HL-60 (cell line): Measurements from ENCODE around the gene CPNE6.

Source experiments
- DNase-seq, 2 experiments: peaks; one replicate each; pipeline ENCODE4 v3.0.0-alpha.2; 2010 to 2020; ENCODE audit warnings: low read depth in 1 of 2, low spot score in 1 of 2
- H3K27ac ChIP-seq: fragments of 250-450 bp; sonication (Bioruptor Pico); replicated peaks from 2 replicates; pipeline ENCODE4 v1.5.1; 2020; ENCODE audit warnings: mild to moderate bottlenecking, moderate library complexity
- H3K27me3 ChIP-seq: fragments of 250-450 bp; sonication (Bioruptor Pico); 2 replicates; pipeline ENCODE4 v1.5.1; 2021; ENCODE audit warnings: mild to moderate bottlenecking, moderate library complexity; ENCODE audit not compliant: insufficient read depth, poor library complexity, severe bottlenecking
- H3K4me3 ChIP-seq: replicated peaks from 2 replicates; pipeline ENCODE4 v1.5.1; 2011; ENCODE audit warnings: mild to moderate bottlenecking, control low read depth, low read length; ENCODE audit not compliant: insufficient read depth
- GABPA ChIP-seq: IDR thresholded peaks from 2 replicates; pipeline ENCODE4 v1.6.1; 2012; ENCODE audit warnings: low read depth
- POLR2AphosphoS5 ChIP-seq: IDR thresholded peaks from 2 replicates; pipeline ENCODE4 v1.6.1; 2012; ENCODE audit warnings: low read depth
- SPI1 ChIP-seq: IDR thresholded peaks from 2 replicates; pipeline ENCODE4 v1.6.1; 2012; ENCODE audit warnings: low read depth, mild to moderate bottlenecking, borderline replicate concordance
- TF ChIP-seq, protein P1 (sequence below): IDR thresholded peaks from one replicate; pipeline ENCODE4 v1.5.1; 2011; ENCODE audit warnings: low read length, control low read depth, inconsistent platforms; ENCODE audit not compliant: insufficient read depth
- TF ChIP-seq, protein P2 (sequence below): IDR thresholded peaks from 2 replicates; pipeline ENCODE4 v1.6.1; 2012; ENCODE audit warnings: low read depth; ENCODE audit not compliant: insufficient replicate concordance

CPNE6 gene

DNA sequence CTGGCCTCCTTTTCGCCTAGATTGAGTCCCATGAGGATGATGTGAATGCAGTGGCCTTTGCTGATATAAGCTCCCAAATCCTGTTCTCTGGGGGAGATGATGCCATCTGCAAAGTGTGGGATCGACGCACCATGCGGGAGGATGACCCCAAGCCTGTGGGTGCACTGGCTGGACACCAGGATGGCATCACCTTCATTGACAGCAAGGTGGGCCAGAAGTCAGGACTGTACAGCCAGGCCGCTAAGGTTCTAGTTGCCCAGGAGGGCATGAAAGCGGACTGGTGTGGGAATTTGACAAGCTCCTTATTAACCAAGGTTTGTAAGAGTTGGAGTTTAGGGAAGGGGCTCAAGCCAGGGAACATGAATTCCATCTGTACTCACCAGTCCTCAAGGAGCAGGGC, 48.3 kb downstream of the CPNE6 start:
- H3K27ac ChIP-seq = no peak overlapping the region
- TF ChIP-seq SPI1 (no peak), POLR2AphosphoS5 (no peak), GABPA (no peak)
- TF ChIP-seq, protein P1, sequence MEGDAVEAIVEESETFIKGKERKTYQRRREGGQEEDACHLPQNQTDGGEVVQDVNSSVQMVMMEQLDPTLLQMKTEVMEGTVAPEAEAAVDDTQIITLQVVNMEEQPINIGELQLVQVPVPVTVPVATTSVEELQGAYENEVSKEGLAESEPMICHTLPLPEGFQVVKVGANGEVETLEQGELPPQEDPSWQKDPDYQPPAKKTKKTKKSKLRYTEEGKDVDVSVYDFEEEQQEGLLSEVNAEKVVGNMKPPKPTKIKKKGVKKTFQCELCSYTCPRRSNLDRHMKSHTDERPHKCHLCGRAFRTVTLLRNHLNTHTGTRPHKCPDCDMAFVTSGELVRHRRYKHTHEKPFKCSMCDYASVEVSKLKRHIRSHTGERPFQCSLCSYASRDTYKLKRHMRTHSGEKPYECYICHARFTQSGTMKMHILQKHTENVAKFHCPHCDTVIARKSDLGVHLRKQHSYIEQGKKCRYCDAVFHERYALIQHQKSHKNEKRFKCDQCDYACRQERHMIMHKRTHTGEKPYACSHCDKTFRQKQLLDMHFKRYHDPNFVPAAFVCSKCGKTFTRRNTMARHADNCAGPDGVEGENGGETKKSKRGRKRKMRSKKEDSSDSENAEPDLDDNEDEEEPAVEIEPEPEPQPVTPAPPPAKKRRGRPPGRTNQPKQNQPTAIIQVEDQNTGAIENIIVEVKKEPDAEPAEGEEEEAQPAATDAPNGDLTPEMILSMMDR = no peak
- TF ChIP-seq, protein P2, sequence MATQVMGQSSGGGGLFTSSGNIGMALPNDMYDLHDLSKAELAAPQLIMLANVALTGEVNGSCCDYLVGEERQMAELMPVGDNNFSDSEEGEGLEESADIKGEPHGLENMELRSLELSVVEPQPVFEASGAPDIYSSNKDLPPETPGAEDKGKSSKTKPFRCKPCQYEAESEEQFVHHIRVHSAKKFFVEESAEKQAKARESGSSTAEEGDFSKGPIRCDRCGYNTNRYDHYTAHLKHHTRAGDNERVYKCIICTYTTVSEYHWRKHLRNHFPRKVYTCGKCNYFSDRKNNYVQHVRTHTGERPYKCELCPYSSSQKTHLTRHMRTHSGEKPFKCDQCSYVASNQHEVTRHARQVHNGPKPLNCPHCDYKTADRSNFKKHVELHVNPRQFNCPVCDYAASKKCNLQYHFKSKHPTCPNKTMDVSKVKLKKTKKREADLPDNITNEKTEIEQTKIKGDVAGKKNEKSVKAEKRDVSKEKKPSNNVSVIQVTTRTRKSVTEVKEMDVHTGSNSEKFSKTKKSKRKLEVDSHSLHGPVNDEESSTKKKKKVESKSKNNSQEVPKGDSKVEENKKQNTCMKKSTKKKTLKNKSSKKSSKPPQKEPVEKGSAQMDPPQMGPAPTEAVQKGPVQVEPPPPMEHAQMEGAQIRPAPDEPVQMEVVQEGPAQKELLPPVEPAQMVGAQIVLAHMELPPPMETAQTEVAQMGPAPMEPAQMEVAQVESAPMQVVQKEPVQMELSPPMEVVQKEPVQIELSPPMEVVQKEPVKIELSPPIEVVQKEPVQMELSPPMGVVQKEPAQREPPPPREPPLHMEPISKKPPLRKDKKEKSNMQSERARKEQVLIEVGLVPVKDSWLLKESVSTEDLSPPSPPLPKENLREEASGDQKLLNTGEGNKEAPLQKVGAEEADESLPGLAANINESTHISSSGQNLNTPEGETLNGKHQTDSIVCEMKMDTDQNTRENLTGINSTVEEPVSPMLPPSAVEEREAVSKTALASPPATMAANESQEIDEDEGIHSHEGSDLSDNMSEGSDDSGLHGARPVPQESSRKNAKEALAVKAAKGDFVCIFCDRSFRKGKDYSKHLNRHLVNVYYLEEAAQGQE = no peak
- H3K4me3 ChIP-seq = no peak overlapping the region
- H3K27me3 ChIP-seq = no peaks in the 10 kb centered on the region
- DNase-seq = no peak

DNA sequence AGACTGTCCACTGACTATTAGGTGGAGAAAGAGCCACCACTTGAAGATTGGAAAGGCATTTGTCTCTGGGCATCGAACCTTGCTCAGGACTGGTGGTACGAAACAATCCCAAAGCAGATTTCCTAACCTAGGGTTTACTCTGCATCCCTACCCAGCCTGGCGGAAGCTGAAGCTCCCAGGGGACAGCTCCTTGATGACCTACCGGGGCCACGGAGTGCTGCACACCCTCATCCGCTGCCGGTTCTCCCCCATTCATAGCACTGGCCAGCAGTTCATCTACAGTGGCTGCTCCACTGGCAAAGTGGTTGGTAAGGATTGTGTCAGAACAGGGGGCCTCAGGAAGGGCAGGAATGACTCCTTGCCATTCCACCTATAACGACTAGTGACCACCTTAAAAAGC, 49.8 kb downstream of the CPNE6 start:
- TF ChIP-seq GABPA = no peak
- TF ChIP-seq SPI1 = no peak
- TF ChIP-seq, protein P2 = no peak
- TF ChIP-seq, protein P1 = no peak
- no peak for TF ChIP-seq POLR2AphosphoS5
- Histone ChIP-seq H3K27ac (no peak overlapping the region), H3K27me3 (no peaks in the 10 kb centered on the region), H3K4me3 (no peak overlapping the region)
- DNase-seq = no peak

DNA sequence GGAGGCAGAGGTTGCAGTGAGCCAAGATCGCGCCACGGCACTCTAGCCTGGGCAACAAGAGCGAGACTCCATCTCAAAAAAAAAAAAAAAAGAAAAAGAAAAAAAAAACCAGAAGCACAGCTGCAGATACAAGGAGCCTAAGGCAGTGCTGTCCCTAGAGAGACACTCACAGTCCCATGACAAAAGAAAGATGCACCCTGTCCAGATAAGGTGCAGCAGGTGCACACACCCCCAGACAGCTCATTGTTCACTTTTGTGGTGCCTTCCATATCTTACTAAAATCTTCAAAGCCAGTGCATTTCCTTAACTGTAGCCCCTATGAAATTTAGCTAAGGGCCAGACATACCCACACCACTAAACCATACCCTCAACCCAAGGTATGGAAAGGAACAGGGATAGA, 51.1 kb downstream of the CPNE6 start:
- H3K27ac ChIP-seq = no peak overlapping the region
- TF ChIP-seq, protein P2 = no peak
- TF ChIP-seq, protein P1 = no peak
- TF ChIP-seq GABPA = no peak
- TF ChIP-seq SPI1 = no peak
- TF ChIP-seq POLR2AphosphoS5 = no peak
- no peak overlapping the region for H3K4me3 ChIP-seq
- no peaks in the 10 kb centered on the region for H3K27me3 ChIP-seq
- no peak for DNase-seq
